HFF-Myc (cell line): ENCODE results near the gene CAV2.
A peak's percentile ranks its signal among the peaks of the same experiment; 100 is the strongest.

ENCODE experiments used
- DNase-seq: peaks from one replicate; pipeline ENCODE4 v3.0.0-alpha.2; 2011; ENCODE audit warnings: low read depth; ENCODE audit errors: extremely low read depth
- H3K4me3 ChIP-seq: replicated peaks from 2 replicates; pipeline ENCODE4 v1.5.1; 2011; ENCODE audit warnings: low read depth, mild to moderate bottlenecking, control low read depth, low read length
- TF ChIP-seq, protein P1 (sequence below): IDR thresholded peaks from 2 replicates; pipeline ENCODE4 v1.5.1; 2012; ENCODE audit warnings: mild to moderate bottlenecking, low read depth, low read length, control low read depth; ENCODE audit errors: missing control alignments

The CAV2 gene

GRCh38 chr7:116526897-116527296 is 27.4 kb downstream of the CAV2 start:
- TF ChIP-seq, protein P1, sequence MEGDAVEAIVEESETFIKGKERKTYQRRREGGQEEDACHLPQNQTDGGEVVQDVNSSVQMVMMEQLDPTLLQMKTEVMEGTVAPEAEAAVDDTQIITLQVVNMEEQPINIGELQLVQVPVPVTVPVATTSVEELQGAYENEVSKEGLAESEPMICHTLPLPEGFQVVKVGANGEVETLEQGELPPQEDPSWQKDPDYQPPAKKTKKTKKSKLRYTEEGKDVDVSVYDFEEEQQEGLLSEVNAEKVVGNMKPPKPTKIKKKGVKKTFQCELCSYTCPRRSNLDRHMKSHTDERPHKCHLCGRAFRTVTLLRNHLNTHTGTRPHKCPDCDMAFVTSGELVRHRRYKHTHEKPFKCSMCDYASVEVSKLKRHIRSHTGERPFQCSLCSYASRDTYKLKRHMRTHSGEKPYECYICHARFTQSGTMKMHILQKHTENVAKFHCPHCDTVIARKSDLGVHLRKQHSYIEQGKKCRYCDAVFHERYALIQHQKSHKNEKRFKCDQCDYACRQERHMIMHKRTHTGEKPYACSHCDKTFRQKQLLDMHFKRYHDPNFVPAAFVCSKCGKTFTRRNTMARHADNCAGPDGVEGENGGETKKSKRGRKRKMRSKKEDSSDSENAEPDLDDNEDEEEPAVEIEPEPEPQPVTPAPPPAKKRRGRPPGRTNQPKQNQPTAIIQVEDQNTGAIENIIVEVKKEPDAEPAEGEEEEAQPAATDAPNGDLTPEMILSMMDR: no peak
- DNase-seq: no peak
- peak overlapping the region; percentile 96 for H3K4me3 ChIP-seq

DNA sequence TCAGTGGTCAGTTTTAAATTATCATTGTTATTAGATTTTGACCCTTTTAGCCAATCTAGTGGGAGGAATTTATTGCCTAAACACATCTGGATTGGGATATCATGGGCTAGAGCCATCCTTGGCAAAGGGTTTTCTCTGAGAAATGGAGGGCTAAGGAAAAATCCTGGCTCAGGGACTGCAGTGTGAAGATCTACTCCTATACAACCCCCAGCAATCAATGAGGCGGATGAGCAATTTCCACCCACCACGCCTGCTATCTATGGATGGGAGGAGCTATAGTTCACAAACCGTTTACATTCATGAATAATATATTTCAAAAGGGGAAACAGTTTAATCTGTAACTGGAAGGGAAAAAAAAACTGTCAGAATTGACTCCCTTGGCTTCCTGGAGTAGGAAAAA is 28.0 kb downstream of the CAV2 start:
- DNase-seq: no peak
- H3K4me3 ChIP-seq: peak overlapping the region; percentile 96
- TF ChIP-seq, protein P1: no peak

DNA sequence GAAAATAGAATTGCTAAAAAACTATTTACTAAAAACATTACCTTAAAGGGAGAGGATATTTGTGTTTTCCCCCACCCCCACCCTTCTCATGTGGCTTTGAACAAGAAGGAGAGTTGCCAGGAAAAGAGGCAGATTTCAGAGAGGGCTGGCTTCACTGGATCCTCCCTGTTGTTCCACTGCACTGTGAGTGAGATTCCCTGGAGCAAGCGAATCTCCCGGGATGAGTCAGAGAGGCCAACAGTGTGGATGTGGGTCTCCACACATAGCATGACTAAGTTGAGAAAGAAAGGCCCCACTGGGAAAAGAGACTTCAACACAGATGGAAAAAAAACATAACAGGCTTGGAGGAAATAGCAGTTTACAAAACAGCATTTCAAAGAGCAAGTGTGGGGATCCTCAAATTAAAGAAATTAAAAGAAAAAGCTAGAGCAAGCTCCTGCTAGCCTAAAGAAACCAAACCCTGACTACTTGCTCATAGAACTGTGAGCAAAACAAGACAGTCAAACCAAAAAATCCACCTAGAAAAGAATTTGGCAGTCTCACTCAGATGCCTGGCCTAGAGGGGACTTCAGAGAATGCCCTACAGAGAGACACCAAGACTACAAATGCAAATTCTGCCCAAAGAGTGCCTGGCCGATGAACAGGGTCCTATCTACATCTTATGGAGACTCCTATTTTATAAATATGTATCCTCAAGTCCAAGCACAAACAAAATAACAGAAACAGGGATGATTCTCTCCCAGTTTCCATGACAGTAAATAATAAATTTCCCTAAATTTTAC is 28.7 kb downstream of the CAV2 start:
- TF ChIP-seq, protein P1: no peak
- peak overlapping the region; percentile 96 for H3K4me3 ChIP-seq
- peak; percentile 72 for DNase-seq

GRCh38 chr7:116529250-116529649 is 29.7 kb downstream of the CAV2 start:
- TF ChIP-seq, protein P1: no peak
- no peak for DNase-seq
- H3K4me3 ChIP-seq: peak overlapping the region; percentile 96

DNA sequence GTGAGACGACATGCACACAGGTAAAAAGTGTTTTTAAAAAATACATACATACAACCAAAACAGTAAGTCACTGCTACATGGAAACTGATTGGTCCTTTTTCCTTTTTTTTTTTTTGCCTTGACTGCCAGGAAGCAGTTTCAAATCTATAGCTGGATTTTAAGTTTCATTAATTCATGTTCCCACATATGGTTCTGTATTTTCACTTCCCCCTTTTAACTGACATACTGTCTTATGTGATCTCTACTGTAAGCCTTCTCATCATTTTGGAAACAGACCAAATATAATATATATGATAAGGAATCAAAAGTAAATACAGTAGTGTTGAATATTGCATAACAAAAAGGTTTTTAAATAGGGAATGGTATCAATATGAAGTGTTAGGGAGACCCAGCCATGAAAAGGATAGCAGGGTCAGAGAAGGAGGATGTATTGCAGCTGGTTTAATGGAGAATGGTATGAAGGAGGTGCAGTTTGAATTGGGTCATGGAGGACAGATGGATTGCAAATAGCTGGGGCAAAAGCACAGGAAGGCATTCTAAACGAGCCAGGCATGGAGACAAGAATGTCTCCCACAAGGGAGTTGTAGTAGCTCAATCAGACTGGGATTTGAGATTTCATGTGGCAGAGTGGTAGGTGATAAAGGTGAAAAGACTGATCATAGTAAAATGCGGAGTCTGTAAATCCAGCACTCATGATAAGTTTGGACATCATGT is 30.7 kb downstream of the CAV2 start:
- peak overlapping the region; percentile 96 for H3K4me3 ChIP-seq
- no peak for DNase-seq

GRCh38 chr7:116532102-116532688 is 32.7 kb downstream of the CAV2 start:
- DNase-seq: no peak
- H3K4me3 ChIP-seq: 0 out of 2 replicates have a peak overlapping the region, but pooled peaks have one; percentile 96

More for the DNA sequence above, 30.7 kb downstream of the CAV2 start:
- TF ChIP-seq, protein P1: no peak

More at GRCh38 chr7:116532102-116532688, 32.7 kb downstream of the CAV2 start:
- TF ChIP-seq, protein P1: no peak
